GM23338 (cell line): ENCODE measurements around the gene AK4. TPM values are rescaled to one million over a fixed set of nuclear protein-coding genes. Genes with fewer than 3 reads are reported as not detected.
A peak's percentile ranks its signal among the peaks of the same experiment; 100 is the strongest.

ENCODE experiments used
- ATAC-seq: fragments of 200-7000 bp; cut with Tn5 transposase; 3 replicates; pipeline ENCODE4 v1.9.1; 2020
- DNase-seq: peaks from one replicate; pipeline ENCODE4 v3.0.0-alpha.2; 2015; ENCODE audit warnings: low spot score
- H2AFZ ChIP-seq: fragments of 200-600 bp; sonication (generic); 2 replicates; pipeline ENCODE4 v1.8.0; 2016; ENCODE audit warnings: antibody characterized with exemption, mild to moderate bottlenecking, moderate library complexity
- H3F3A ChIP-seq: fragments of 200-600 bp; sonication (generic); replicated peaks from 2 replicates; pipeline ENCODE4 v1.8.0; 2017; ENCODE audit warnings: antibody characterized with exemption, mixed run types, low read depth
- H3K27ac ChIP-seq: fragments of 200-600 bp; sonication (generic); 2 replicates; pipeline ENCODE4 v1.6.1; 2016; ENCODE audit warnings: low read depth
- H3K27me3 ChIP-seq: fragments of 200-600 bp; sonication (generic); 2 replicates; pipeline ENCODE4 v1.8.0; 2016; ENCODE audit warnings: mild to moderate bottlenecking, mixed run types, moderate library complexity; ENCODE audit not compliant: insufficient read depth
- H3K36me3 ChIP-seq: fragments of 200-600 bp; sonication (generic); 2 replicates; pipeline ENCODE4 v1.8.0; 2016; ENCODE audit warnings: mild to moderate bottlenecking; ENCODE audit not compliant: insufficient read depth
- H3K4me1 ChIP-seq: fragments of 200-600 bp; sonication (generic); 2 replicates; pipeline ENCODE4 v1.8.0; 2016; ENCODE audit warnings: mild to moderate bottlenecking, moderate library complexity; ENCODE audit not compliant: insufficient read depth
- H3K4me2 ChIP-seq: fragments of 200-600 bp; sonication (generic); 2 replicates; pipeline ENCODE4 v1.7.1; 2017; ENCODE audit warnings: mixed run types
- H3K4me3 ChIP-seq: fragments of 200-600 bp; sonication (generic); 2 replicates; pipeline ENCODE4 v1.6.1; 2016; ENCODE audit warnings: mixed run types
- H3K79me2 ChIP-seq: fragments of 200-600 bp; sonication (generic); replicated peaks from 2 replicates; pipeline ENCODE4 v1.8.0; 2017; ENCODE audit warnings: mild to moderate bottlenecking; ENCODE audit not compliant: insufficient read depth
- H3K9me2 ChIP-seq: fragments of 200-600 bp; sonication (generic); 2 replicates; pipeline ENCODE4 v1.8.0; 2017; ENCODE audit not compliant: insufficient read depth
- H4K20me1 ChIP-seq: fragments of 200-600 bp; sonication (generic); replicated peaks from 2 replicates; pipeline ENCODE4 v1.8.0; 2017; ENCODE audit warnings: mild to moderate bottlenecking; ENCODE audit not compliant: insufficient read depth
- H3K27ac Mint-ChIP-seq: 2 replicates; pipeline ENCODE4 v1.8.0; 2020; ENCODE audit warnings: inconsistent platforms, mild to moderate bottlenecking, moderate library complexity, mixed read lengths
- H3K27me3 Mint-ChIP-seq: 3 replicates; pipeline ENCODE4 v1.8.0; 2022; ENCODE audit warnings: low read depth, mild to moderate bottlenecking, moderate library complexity, mixed read lengths, inconsistent platforms; ENCODE audit not compliant: insufficient read depth, poor library complexity
- H3K36me3 Mint-ChIP-seq: 3 replicates; pipeline ENCODE4 v1.8.0; 2021; ENCODE audit warnings: low read depth, mild to moderate bottlenecking, inconsistent platforms, moderate library complexity, mixed read lengths
- H3K4me1 Mint-ChIP-seq: 3 replicates; pipeline ENCODE4 v1.8.0; 2020; ENCODE audit warnings: mild to moderate bottlenecking, inconsistent platforms, mixed read lengths
- H3K4me3 Mint-ChIP-seq: 3 replicates; pipeline ENCODE4 v1.8.0; 2021; ENCODE audit warnings: moderate library complexity, mild to moderate bottlenecking, inconsistent platforms, mixed read lengths
- H3K9me3 Mint-ChIP-seq: 3 replicates; pipeline ENCODE4 v1.8.0; 2020; ENCODE audit warnings: moderate library complexity, mild to moderate bottlenecking, inconsistent platforms, mixed read lengths
- CTCF ChIP-seq, 2 experiments: fragments of 200-600 bp in 1 of 2; sonication (generic) in 1 of 2; conservative IDR thresholded peaks; 2 replicates each; pipeline versions ENCODE4 v1.5.1 to v1.6.1; 2016 to 2017; ENCODE audit warnings: antibody characterized with exemption in 2 of 2, low read depth in 2 of 2, mild to moderate bottlenecking in 2 of 2, moderate library complexity in 1 of 2
- ETS1 ChIP-seq: IDR thresholded peaks from 2 replicates; pipeline ENCODE4 v1.6.1; 2016; ENCODE audit warnings: antibody characterized with exemption
- EZH2 ChIP-seq: fragments of 200-600 bp; sonication (generic); IDR thresholded peaks from one replicate; pipeline ENCODE4 v1.8.0; 2017; ENCODE audit warnings: antibody characterized with exemption, mild to moderate bottlenecking, low read depth; ENCODE audit not compliant: unreplicated experiment
- EZH2phosphoT487 ChIP-seq: fragments of 200-600 bp; sonication (generic); IDR thresholded peaks from one replicate; pipeline ENCODE4 v1.8.1; 2018; ENCODE audit warnings: antibody characterized with exemption; ENCODE audit not compliant: unreplicated experiment
- JUNB ChIP-seq: IDR thresholded peaks from one replicate; pipeline ENCODE4 v1.6.1; 2016; ENCODE audit warnings: antibody characterized with exemption; ENCODE audit not compliant: unreplicated experiment
- NANOG ChIP-seq: IDR thresholded peaks from 2 replicates; pipeline ENCODE4 v1.6.1; 2016; ENCODE audit warnings: antibody characterized with exemption, borderline replicate concordance
- POLR2AphosphoS5 ChIP-seq: IDR thresholded peaks from 2 replicates; pipeline ENCODE4 v1.6.1; 2016; ENCODE audit warnings: antibody characterized with exemption, low read depth
- REST ChIP-seq: IDR thresholded peaks from one replicate; pipeline ENCODE4 v1.6.1; 2018; ENCODE audit warnings: antibody characterized with exemption; ENCODE audit not compliant: unreplicated experiment
- STAT1 ChIP-seq: IDR thresholded peaks from one replicate; pipeline ENCODE4 v1.6.1; 2016; ENCODE audit warnings: antibody characterized with exemption; ENCODE audit not compliant: unreplicated experiment
- ZNF331 ChIP-seq: fragments of 250-450 bp; sonication (Bioruptor Pico); IDR thresholded peaks from 2 replicates; pipeline ENCODE4 v1.5.0; 2020; ENCODE audit warnings: low read depth, mild to moderate bottlenecking, moderate library complexity
- ZNF462 ChIP-seq: fragments of 250-450 bp; sonication (Bioruptor Pico); IDR thresholded peaks from 2 replicates; pipeline ENCODE4 v1.5.0; 2020; ENCODE audit warnings: mild to moderate bottlenecking, moderate library complexity
- polyA plus RNA-seq: library from polyadenylated mRNA; unstranded; fragments of >200 nt; fragmentation: Nextera tagmentation; extraction: Ambion mirVana; gene quantifications from 2 replicates; pipeline ENCODE4 v1.2.1, GENCODE V29; 2016
- total RNA-seq: library from RNA; depleted of rRNA; stranded (reverse); fragments of >200 nt; shearing (Covaris generic); gene quantifications from 2 replicates; pipeline ENCODE4 v1.2.3, GENCODE V29; 2014

The AK4 gene
- total and polyA plus RNA-seq, 2 experiments from 2014 or later = 123 to 127 TPM

- TF ChIP-seq ZNF462 (0 out of 2 replicates have a peak, but pooled peaks have one; percentile 53), ZNF331 (CRISPR knock-in tag) (no peak), JUNB (no peak), NANOG (peak; percentile 56; the same call in 1 of the 2 replicates), EZH2 (no peak)
These were observed 2.7 kb downstream of the AK4 start (continued) for GRCh38 chr1:65150583-65151263.

GRCh38 chr1:65151641-65152040, 3.6 kb downstream of the AK4 start:
- H3K27ac ChIP-seq = peak overlapping the region; percentile 86; the same call in 1 of the 2 replicates
- no peak overlapping the region for H2AFZ ChIP-seq
- ATAC-seq (no peak), DNase-seq (no peak)
- peaks cover 57% of the 10 kb centered on the region for H3K4me1 Mint-ChIP-seq
- peaks cover 23% of the 10 kb centered on the region for H3K36me3 Mint-ChIP-seq
- peaks cover 11% of the 10 kb centered on the region for H3K27me3 Mint-ChIP-seq
- peak overlapping the region; percentile 71 for H3K4me3 ChIP-seq
- no peaks in the 10 kb centered on the region for H3K9me3 Mint-ChIP-seq
- peak overlapping the region; percentile 93; the same call in 1 of the 3 replicates for H3K4me3 Mint-ChIP-seq
- peaks cover 57% of the 10 kb centered on the region for H3K79me2 ChIP-seq
- peaks cover 25% of the 10 kb centered on the region for H3F3A ChIP-seq
- peaks cover 40% of the 10 kb centered on the region for H3K4me1 ChIP-seq
- no peaks in the 10 kb centered on the region for H4K20me1 ChIP-seq
- H3K27ac Mint-ChIP-seq = no peak overlapping the region; the same call in 1 of the 2 replicates
- H3K27me3 ChIP-seq = peaks cover 7% of the 10 kb centered on the region
- no peaks in the 10 kb centered on the region for H3K36me3 ChIP-seq
- H3K9me2 ChIP-seq = no peaks in the 10 kb centered on the region
- peak overlapping the region; percentile 74 for H3K4me2 ChIP-seq
- TF ChIP-seq POLR2AphosphoS5 (no peak), EZH2 (no peak), STAT1 (no peak), ZNF331 (CRISPR knock-in tag) (no peak), ETS1 (no peak), REST (no peak), NANOG (no peak), EZH2phosphoT487 (no peak), JUNB (no peak), CTCF (conservative IDR thresholded peaks at IDR 0.05; ENCODE audit: low read depth in 2 of 2) (no peak)
